HG03342 (cell line): ENCODE results near the gene CRADD.
"Not testable (repeated sequence)": the region's sequence is repeated elsewhere in the genome, so short reads cannot be mapped to it uniquely, and the experiment has no call there.

Experiments
- ATAC-seq: cut with Tn5 transposase; IDR thresholded peaks from one replicate; pipeline ENCODE4 v1.9.1; 2021; ENCODE audit warnings: mild to moderate bottlenecking, moderate library complexity; ENCODE audit not compliant: unreplicated experiment

CRADD gene

GRCh38 chr12:93862424-93862823 is 185.2 kb downstream of the CRADD start:
- no peak for ATAC-seq

GRCh38 chr12:93865751-93866150 is 188.6 kb downstream of the CRADD start:
- ATAC-seq, result no peak

- no peak for ATAC-seq
Observed at GRCh38 chr12:93868771-93869170, 191.6 kb downstream of the CRADD start.

- no peak for ATAC-seq
Observed at GRCh38 chr12:93870020-93870795, 193.0 kb downstream of the CRADD start.

- ATAC-seq, result not testable (repeated sequence)
Observed at GRCh38 chr12:93871566-93871965, 194.4 kb downstream of the CRADD start.

GRCh38 chr12:93873561-93873960 is 196.4 kb downstream of the CRADD start:
- no peak for ATAC-seq

- ATAC-seq, result no peak
Observed at GRCh38 chr12:93875157-93875556, 198.0 kb downstream of the CRADD start.

GRCh38 chr12:93876360-93876759 is 199.2 kb downstream of the CRADD start:
- no peak for ATAC-seq

- no peak for ATAC-seq
Observed at GRCh38 chr12:93877446-93877845, 200.3 kb downstream of the CRADD start.

- no peak for ATAC-seq
Observed at GRCh38 chr12:93879476-93880421, 202.6 kb downstream of the CRADD start.

GRCh38 chr12:93880853-93881522 is 203.8 kb downstream of the CRADD start:
- no peak for ATAC-seq

- no peak for ATAC-seq
Observed at GRCh38 chr12:93882763-93883162, 205.6 kb downstream of the CRADD start.

GRCh38 chr12:93883436-93884154 is 206.4 kb downstream of the CRADD start:
- ATAC-seq, result no peak

GRCh38 chr12:93884794-93885460 is 207.8 kb downstream of the CRADD start:
- no peak for ATAC-seq

GRCh38 chr12:93885973-93886532 is 208.9 kb downstream of the CRADD start:
- ATAC-seq, result not testable (repeated sequence)

GRCh38 chr12:93886533-93887511 is 209.6 kb downstream of the CRADD start:
- no peak for ATAC-seq

GRCh38 chr12:93888964-93889363 is 211.8 kb downstream of the CRADD start:
- no peak for ATAC-seq

- no peak for ATAC-seq
Observed at GRCh38 chr12:93889516-93890212, 212.5 kb downstream of the CRADD start.
